Omental fat pad (tissue), 4 donors: ENCODE measurements around the gene PKNOX1. TPM values are rescaled to one million over a fixed set of nuclear protein-coding genes. Genes with fewer than 3 reads are reported as not detected.
"Not testable (repeated sequence)": the region's sequence is repeated elsewhere in the genome, so short reads cannot be mapped to it uniquely, and the experiment has no call there.

Experiments
- ATAC-seq: fragments of 150-250 bp; one replicate; pipeline ENCODE4 v1.9.1; 2016; ENCODE audit warnings: mild to moderate bottlenecking, moderate library complexity; ENCODE audit not compliant: low FRiP score
- DNase-seq: peaks from one replicate; pipeline ENCODE4 v3.0.0-alpha.2; 2019; ENCODE audit warnings: low spot score
- total RNA-seq, 4 donors: library from RNA; depleted of rRNA; stranded (reverse); fragments of >200 nt; gene quantifications; one replicate each; pipeline ENCODE4 v1.1.0, GENCODE V29; 2016
- TF ChIP-seq, protein P1 (sequence below), 3 donors: fragments of 450-650 bp; IDR thresholded peaks; one replicate each; pipeline ENCODE4 v1.5.1; 2016 to 2017; ENCODE audit warnings: antibody characterized with exemption in 3 of 3, mild to moderate bottlenecking in 3 of 3, moderate library complexity in 2 of 3

The PKNOX1 gene
- total RNA-seq, 4 donors from 2014 or later, result 9.2 to 27.7 (median 18.6) TPM

DNA sequence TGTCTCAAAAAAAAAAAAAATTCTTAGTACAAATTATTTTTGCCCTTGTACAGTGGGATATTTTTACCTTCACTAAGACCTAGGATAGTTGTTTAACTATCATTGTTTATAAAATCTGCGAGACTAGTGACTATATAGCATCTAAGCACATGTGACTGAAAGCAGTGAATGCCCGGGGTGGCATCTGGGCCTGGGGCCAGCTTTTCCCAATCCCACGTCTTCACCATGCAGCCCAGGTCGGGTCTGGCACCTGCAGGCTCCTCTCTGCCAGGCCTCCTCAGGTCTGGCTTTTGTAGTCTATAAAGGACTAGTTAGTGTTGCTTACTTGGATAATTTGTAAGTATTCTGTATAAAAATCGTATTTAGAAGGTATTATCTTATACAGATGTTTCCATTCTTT is 60.5 kb downstream of the PKNOX1 start:
- TF ChIP-seq, protein P1, sequence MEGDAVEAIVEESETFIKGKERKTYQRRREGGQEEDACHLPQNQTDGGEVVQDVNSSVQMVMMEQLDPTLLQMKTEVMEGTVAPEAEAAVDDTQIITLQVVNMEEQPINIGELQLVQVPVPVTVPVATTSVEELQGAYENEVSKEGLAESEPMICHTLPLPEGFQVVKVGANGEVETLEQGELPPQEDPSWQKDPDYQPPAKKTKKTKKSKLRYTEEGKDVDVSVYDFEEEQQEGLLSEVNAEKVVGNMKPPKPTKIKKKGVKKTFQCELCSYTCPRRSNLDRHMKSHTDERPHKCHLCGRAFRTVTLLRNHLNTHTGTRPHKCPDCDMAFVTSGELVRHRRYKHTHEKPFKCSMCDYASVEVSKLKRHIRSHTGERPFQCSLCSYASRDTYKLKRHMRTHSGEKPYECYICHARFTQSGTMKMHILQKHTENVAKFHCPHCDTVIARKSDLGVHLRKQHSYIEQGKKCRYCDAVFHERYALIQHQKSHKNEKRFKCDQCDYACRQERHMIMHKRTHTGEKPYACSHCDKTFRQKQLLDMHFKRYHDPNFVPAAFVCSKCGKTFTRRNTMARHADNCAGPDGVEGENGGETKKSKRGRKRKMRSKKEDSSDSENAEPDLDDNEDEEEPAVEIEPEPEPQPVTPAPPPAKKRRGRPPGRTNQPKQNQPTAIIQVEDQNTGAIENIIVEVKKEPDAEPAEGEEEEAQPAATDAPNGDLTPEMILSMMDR (IDR thresholded peaks at IDR 0.05), result no peak
- no peak for ATAC-seq
- no peak for DNase-seq

DNA sequence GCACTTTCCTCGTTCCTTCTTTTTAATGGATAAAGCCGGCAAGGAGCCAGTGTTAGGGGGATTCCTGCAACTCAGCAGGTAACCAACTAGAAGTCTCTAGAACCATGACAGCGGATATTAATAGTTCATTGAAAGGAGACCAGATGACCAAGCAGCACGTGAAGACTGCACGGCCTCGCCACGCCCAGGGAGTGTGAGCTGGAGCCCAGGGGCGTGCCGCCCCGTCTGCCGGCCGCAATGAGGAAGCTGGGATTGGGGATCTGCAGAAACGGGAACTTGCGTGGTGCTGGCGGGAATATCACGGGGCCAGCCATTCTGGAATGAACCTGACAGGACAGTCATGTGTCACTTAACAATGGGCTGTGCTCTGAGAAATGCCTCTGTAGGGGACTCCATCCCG is 62.5 kb downstream of the PKNOX1 start:
- DNase-seq, result not testable (repeated sequence)

DNA sequence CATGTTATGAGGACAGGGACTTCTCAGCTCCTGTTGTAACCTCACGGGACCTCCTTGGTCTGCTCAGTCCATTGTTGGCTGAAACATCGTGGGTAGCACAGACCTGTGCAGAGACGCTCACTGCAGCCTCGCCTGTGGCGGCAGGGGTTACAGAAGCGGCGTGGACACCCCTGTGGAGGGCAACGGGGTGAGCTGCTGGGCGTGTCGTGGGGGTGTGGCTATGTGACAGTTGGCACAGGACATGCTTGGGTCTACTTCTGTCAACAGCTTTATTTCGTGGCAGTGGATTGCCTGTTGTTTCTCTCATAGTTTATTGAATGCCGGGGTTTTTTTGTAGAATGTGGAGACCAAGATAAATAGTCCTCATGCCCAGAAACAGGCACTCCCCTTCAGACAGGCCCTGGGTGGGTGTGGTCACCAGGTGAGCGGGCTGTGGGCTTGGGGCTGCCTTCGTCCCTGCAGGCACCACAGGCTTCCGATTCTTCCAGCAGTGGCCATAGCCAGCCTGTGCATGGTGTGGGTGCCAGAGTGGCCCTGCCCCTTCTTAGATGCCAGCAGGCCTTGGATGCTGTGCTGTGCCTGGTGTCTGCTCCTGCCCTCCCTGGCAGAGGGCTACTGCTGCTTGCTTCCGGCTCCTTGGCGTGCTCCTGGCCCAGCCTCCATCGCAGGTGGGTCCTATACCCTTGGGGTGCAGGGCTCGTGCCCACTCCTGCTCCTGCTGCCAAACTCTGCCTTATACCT is 63.7 kb downstream of the PKNOX1 start:
- DNase-seq, ATAC-seq: not testable (repeated sequence)

More for the DNA sequence above, 62.5 kb downstream of the PKNOX1 start:
- not testable (repeated sequence) for ATAC-seq

DNA sequence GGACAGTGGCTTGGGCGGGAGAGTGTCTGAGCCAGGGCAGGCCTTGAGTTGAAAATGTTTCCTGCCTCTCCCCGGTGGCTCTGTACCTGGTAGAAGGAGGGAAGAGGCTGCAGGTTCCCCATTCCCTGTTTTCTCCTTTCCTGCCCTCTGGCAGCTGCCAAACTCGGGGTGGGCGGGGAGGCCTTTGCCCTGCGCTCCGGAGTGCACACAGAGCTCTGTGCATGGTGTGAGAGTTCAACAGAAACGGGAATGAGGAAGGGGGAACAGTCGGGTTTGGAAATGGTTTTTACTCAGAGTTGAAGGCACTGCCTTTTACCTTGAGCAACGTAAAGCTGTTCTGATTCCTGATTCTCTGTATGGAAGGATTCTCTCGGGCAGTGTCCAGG is 64.3 kb downstream of the PKNOX1 start:
- not testable (repeated sequence) for DNase-seq

DNA sequence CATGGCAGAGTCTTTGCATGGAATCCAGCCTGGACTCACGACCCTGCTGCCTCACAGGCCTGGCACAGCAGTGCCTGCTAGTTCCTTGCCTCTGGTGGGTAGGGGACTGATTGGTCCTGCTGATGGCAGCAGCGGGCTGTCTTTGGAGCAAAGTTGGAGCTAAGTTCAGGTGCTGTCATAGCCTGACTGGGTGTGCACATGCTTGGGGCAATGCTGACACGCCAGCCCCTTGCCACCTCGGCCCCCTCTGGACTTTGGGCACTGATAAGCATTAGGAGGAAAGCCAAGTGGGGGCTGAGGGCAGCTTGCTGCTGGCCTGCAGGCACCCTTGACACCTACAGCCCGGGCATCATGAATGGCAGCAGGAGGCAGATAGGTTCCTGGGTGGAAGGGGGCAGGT is 67.8 kb downstream of the PKNOX1 start:
- ATAC-seq, DNase-seq: not testable (repeated sequence)

More for the DNA sequence above, 64.3 kb downstream of the PKNOX1 start:
- not testable (repeated sequence) for ATAC-seq

DNA sequence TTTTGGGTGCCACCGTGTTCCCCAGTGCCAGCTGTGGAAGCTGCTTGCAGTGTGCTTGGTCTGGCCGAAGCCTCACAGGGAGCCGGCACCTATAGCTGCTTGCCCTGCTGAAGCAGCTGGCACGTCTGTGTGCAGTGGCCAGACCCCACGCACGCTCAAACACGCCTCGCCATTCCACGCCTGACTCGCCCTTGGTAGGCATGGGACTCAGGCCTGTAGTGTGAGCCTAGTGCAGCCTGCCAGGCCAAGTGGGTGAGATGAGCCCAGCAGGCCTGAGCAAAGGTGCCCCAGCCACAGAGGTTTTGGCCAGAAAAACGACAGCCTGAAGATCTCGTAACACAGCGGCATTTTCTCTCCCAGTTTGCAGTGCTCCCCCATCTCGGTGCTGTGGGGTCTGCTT is 68.9 kb downstream of the PKNOX1 start:
- DNase-seq, result not testable (repeated sequence)

DNA sequence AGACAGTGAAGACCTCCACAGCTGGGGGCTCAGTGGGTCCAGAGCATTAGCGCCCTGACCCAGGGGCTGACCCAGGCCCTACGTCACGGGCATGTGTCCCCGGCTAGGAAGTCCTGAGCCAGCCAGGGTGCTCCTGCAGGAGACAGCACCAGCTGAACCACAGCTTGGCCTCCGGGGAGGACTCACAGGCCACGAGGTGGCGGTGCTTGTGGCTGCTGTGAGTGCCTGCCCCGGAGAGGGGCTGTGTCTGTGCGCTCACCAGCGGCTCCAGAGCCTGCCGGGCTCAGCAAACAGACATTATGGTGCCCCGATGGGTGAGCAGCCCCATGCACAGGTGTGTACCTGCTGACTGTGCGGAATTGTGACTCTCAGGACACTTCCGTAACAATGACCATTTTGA is 70.2 kb downstream of the PKNOX1 start:
- not testable (repeated sequence) for DNase-seq
- peak; percentile 22 for ATAC-seq

More for the DNA sequence above, 68.9 kb downstream of the PKNOX1 start:
- ATAC-seq, result not testable (repeated sequence)

DNA sequence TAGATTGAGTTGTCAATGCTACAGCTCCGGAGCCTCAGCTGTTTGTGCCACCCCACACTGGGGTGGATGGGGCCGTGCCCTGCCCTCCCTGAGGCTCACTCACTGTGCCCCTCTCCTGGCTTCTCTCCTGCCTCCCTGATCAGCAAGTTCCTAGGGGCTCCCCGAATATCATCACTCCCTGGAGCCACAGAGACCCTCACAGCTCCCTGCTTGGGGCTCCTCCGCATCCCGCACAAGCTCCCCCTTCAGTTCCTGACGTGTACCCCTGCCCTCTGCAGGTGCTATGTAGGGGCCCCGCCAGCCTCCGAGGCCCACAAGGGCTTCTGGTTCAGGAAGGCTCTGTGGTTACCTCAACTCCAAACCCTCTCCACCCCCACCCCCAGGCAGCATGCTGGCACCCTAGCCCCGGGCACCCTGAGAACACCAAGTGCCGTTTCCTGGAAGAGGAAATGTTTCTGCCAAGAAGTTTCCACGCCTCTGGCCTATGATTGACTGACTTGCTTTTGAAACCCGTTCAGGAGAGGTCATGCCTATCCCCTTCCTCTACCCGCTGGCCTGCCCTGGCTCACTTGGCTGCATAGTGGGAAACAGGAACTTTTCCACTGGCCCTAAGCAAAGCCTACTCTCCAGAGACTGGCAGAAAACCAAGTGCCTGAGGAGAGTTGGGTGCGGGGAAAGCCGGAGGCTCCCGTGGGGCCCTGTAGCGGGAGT is 71.0 kb downstream of the PKNOX1 start:
- ATAC-seq, result peak; percentile 73
- DNase-seq, result not testable (repeated sequence)

DNA sequence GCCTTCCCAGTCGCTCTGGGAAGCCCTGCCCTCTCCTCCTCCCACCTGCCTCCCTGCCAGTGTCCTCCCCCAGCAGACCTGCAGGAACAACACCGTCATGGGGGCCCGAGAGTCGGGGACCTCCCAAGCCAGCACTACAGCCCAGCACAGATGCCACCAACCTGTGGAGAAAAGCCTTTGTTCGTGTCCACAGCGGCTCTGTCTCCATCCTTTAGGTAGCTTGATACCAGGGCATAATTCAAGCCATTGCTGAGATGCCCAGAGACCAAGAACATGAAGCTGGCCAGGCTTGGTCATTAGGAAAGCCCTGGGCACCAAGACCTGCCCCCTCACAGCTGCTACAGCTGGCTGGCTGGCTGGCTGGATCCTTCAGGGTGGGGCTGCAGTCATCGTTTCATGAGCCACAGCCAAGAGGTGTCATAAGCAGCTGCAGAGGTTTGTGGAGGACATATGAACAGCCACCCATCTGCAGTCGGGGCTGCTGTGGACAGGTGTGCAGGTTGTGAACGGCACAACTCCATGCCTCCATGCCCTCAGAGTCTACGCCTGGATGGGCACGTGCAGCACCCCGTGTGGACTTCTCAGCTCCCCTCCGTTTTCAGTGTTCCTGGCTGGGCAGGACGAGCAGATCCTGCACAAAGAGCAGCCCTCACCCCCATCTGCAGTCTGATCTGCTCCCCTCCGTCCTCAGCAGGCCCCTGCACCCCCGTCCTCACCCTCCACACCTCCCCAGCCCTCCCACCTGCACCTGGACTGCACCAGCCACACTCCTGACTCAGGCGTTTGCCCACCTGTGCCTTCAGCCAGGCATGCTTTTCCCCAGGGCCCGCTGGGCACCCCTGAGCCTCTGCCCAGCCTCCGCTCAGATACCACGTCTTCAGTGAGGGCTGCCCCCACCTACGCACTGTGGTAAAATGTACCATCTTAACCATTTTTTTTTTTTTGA is 71.8 kb downstream of the PKNOX1 start:
- not testable (repeated sequence) for DNase-seq
- ATAC-seq, result peak; percentile 50

DNA sequence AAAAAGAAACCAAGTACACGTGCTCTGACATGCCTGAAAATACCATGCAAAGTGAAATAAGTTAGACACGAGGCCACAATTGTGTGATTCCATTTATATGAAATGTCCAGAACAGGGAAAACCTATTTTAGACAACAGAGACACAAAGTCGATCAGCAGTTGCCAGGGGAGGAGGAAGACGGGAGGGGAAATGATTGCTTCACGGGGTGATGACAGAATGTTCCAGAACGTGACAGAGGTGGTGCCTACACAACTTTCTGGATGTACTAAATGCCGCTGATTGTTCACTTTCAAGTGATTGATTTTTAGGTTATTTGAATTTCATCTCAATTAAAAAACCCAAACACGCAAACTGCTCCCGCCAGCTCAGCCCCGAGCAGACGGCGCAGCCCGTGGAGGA is 78.8 kb downstream of the PKNOX1 start:
- DNase-seq, ATAC-seq: not testable (repeated sequence)

DNA sequence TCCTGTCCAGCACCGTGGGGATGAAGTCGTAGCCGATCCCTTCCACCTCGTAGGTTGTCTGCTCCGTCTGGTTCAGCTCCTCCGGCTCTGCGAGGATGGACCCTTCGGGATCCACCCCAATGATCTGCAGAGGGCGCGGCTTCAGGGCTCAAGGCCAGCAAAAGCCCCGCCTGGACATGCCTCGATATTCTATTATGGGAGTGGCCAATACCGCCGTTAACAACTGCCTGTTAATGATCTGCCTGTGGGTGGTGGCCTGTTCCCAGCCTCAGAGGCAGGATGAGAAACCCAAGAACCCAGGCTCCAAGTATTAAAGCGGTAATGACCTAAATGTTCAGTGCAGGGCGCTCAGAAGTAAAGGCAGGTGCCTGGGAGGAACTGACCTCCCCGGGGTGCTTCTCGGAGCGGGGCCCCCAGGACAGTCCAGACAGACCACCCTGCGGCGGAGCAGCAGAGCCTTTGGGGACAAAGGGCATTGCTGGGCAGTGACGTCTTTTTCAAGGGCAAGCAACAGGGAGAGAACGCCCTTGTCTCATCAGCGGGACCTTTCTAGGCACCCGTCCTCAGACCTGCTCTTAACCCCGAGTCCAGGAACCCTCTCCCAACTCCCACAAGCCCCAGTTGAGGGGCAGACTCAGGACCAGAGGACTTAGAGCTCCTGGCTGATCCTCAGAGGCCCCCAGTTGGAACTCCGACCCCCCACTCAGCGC is 88.7 kb downstream of the PKNOX1 start:
- not testable (repeated sequence) for ATAC-seq

DNA sequence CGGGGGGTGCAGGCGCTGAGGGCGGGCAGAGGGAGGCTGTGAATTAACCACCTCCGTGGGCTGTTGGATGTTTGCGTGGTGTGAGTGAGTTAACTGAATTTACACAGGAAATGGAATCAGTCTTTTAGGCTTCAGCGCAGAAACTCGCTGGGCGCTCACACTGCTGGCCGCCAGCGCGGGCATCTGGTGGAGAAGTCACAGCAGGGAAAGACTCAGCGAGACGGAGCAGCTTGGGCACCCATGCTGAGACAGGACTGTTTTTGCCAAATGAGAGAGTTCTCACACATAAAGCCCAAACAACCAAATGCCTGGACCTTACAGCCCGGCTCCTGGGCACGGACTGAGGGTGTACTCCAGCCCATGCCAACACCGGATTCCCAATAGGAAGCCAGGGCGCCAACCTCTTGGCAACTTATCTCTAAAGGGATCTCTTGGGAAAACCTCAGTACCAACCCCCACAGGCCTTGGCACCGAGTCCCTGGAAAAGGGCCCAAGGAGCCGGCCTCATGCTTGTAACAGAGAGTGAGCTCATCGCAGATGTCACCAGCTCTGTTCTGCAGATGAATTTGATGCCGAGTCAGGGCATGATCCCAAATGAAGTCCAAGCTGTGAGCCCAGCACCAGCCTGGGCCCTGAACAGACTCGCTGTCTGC is 90.0 kb downstream of the PKNOX1 start:
- ATAC-seq, DNase-seq: not testable (repeated sequence)

More for the DNA sequence above, 88.7 kb downstream of the PKNOX1 start:
- not testable (repeated sequence) for DNase-seq

DNA sequence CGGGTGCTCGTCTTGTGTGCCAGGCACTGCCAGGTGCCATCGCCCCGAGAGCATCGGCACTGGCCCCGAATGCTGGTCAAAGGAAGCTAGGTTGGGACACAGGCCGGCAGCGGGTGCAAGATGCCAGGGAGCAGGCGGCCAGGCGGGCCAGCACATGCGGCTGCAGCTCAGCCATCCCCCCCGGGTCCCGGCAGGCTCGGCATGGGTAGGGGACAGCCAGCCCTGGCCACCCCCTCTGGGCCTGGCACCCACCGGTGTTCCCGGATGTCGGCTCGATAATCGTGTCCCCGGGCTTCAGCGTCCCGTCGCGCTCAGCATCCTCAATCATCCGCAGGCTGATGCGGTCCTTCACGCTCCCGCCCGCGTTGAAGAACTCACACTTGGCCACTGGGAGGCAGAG is 91.6 kb downstream of the PKNOX1 start:
- not testable (repeated sequence) for DNase-seq

DNA sequence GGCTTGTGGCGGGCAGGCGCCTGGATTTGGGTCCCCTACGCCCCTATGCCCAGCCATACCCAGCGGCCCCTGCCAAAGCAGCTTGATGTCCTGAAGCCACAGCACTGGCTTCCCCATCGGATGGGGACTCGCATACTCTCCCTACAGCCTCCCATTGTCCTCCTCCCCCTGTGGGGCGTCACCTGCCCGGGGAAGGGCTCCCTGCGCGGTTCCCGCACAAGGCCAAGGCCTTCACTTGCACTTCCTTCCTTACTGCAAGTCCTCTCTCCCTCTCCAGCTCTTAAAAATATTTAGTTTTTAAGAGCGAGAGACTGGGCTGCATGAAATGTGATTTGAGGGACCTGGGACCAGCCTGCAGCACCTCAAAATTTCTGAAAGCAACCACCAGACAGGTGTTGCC is 92.3 kb downstream of the PKNOX1 start:
- not testable (repeated sequence) for ATAC-seq, DNase-seq

More for the DNA sequence above, 91.6 kb downstream of the PKNOX1 start:
- ATAC-seq, result not testable (repeated sequence)

DNA sequence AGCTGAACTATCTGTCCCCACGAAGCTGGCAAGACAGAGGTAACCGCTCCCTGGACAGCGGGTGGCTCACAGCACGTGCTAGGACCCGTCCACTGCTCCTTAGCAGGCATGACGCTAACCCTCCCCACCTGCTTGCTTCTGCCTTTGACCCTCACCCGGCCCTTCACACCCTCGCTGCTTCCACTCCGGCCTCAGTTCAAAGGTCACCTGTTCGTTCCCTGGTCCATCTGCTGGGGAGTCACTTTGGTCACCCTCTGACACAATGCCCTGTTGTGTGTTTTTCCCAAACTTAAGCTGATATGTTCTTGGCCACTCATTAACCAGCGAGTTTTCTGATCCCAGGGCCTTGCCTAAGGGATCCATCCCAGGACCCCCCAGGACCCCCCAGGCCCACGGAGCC is 93.7 kb downstream of the PKNOX1 start:
- ATAC-seq, DNase-seq: not testable (repeated sequence)

DNA sequence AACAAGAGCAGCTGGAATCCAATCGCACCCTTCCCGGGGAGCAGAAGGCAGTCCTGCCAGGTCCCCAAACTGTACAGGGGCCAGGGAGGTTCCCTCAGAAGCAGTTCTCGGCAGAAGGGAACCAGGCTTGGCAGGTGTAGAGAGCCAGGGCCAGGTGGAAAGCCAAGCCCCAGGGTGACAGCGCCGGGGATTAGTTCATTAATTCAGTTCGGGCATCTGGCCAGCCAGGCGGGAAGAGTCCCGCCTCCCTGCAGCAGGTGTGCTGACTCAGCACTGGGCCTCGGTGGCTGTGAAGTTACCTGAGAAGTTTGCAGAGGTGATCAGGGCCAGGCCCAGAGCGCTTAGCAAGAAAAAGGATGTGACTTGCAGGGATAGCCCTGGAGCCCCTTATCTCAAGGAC is 95.3 kb downstream of the PKNOX1 start:
- ATAC-seq, DNase-seq: not testable (repeated sequence)

DNA sequence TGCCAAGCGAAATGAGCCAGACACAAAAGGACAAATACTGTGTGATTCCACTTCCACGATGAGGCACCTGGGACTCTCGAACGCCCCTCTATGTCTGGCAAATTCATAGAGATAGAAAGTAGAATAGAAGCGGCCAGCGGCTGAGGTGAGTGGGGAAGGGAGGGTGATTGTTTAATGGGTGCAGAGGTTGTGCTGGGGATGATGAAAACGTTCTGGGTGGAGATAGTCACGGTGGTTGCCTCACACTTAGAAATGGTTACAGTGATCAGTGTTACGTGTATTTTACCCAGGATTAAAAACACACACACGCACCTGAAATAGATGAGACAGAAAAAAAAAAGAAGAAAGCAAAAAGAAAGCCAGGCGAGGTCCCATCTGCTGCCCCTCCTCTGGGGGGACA is 98.4 kb downstream of the PKNOX1 start:
- ATAC-seq, DNase-seq: not testable (repeated sequence)
